Activated T-helper 2 cell treated with anti-CD3 and anti-CD28 coated beads, Interferon-gamma antibody, Interleukin-2, Interleukin-4, amounts not matched to agents 10 μg/mL and 5 μg/mL and 100 μg/mL, durations not matched to agents 14 hours and 24 hours and 36 hours (primary cell): ENCODE results near the gene ATP6V0E1. TPM values are rescaled to one million over a fixed set of nuclear protein-coding genes. Genes with fewer than 3 reads are reported as not detected.
A peak's percentile ranks its signal among the peaks of the same experiment; 100 is the strongest.

Source experiments
- DNase-seq: peaks from one replicate; pipeline ENCODE4 v3.0.0; 2021; ENCODE audit warnings: low spot score
- H3K27ac Mint-ChIP-seq: one replicate; pipeline ENCODE4 v1.8.0; 2021; ENCODE audit warnings: mixed read lengths
- H3K27me3 Mint-ChIP-seq: one replicate; pipeline ENCODE4 v1.8.0; 2021; ENCODE audit warnings: low read depth, mixed read lengths
- H3K36me3 Mint-ChIP-seq: one replicate; pipeline ENCODE4 v1.8.0; 2021; ENCODE audit warnings: low read depth, mixed read lengths
- H3K4me1 Mint-ChIP-seq: one replicate; pipeline ENCODE4 v1.8.0; 2021; ENCODE audit warnings: low read depth, mixed read lengths
- H3K4me3 Mint-ChIP-seq: one replicate; pipeline ENCODE4 v1.8.0; 2021; ENCODE audit warnings: low read depth, mild to moderate bottlenecking, moderate library complexity, mixed read lengths
- H3K9me3 Mint-ChIP-seq: one replicate; pipeline ENCODE4 v1.8.0; 2021; ENCODE audit warnings: mixed read lengths
- intact Hi-C: fragments of 100-400 bp; cut with micrococcal nuclease; formaldehyde crosslinking; loops from one replicate; pipeline ENCODE4 v1.15.1; 2023
- total RNA-seq: library from RNA; stranded (reverse); gene quantifications from 2 replicates; pipeline ENCODE4 v1.2.3, GENCODE V29; 2022

Gene ATP6V0E1
- total RNA-seq, 1 donor from 2014 or later, result 147 TPM

DNA sequence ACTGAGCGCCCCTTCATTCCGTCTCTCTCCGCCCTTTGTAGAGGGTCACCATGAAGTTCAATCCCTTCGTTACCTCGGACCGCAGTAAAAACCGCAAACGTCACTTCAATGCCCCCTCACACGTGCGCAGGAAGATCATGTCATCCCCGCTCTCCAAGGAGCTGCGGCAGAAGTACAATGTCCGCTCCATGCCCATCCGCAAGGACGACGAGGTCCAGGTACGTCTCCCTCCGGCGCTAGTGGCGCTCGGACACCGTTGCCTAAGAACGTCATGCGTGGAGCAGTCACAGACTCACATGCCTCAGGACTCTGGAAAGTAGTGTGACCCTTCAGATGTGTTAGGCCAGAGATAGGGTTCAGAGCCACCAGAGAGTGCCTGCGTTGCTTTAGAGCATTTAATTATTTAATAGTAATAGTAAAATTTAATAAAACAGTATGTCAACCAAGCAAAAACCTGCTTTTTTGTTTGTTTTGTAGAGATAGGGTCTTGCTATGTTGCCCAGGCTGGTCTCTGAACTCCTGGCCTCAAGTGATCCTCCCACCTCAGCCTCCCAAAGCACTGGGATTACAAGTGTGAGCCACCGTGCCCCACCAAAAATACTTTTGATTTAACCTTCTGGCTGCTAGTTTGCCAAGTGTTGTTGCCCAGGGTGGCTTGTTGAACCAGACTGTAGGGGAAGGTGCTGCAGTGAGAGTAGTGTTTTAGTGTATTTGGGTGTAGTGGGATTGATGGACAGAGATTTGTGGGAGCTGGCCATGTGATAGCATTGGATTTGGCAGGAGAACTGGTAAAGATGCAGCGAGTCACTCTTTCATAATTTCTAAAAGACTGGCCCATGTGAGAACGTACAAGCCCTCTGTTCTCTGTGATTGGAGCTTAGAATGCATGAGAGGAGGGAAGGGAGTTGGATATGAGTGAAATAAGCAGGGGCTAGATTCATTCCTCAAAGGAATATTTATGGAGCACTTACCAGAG lies 23.5 kb upstream of the ATP6V0E1 start:
- H3K27me3 Mint-ChIP-seq, result peaks cover 2% of the 10 kb centered on the region
- DNase-seq, result peak; percentile 13
- peaks cover 15% of the 10 kb centered on the region for H3K36me3 Mint-ChIP-seq
- peaks cover 13% of the 10 kb centered on the region for H3K4me1 Mint-ChIP-seq
- H3K4me3 Mint-ChIP-seq, result peak overlapping the region; percentile 92
- intact Hi-C loops, result loop anchor here (1.0 kb wide), 4 partner anchors 24 to 195 kb away; partner anchors contain the start of genes CREBRF and DUSP1
- H3K27ac Mint-ChIP-seq, result peak overlapping the region; percentile 95
- no peaks in the 10 kb centered on the region for H3K9me3 Mint-ChIP-seq

DNA sequence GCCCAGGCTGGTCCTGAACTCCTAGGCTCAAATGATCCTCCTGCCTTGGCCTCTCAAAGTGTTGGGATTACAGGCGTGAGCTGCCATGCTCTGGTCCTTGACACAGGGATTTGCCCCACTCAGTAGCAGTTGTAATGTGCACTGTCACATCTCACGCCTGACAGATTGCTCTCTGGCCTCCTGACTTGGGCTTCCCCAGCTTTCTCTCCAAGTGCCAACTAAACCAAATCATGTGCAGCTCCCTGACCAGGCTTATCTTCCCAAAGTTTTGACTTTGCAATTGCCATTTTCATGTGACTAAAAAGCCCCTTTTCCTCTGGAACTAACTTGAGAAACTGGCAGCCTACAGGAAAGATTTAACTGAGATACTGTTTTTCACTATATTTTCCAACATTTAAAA lies 13.7 kb upstream of the ATP6V0E1 start:
- H3K4me3 Mint-ChIP-seq, result no peak overlapping the region
- no peaks in the 10 kb centered on the region for H3K4me1 Mint-ChIP-seq
- no peaks in the 10 kb centered on the region for H3K27me3 Mint-ChIP-seq
- no peaks in the 10 kb centered on the region for H3K9me3 Mint-ChIP-seq
- DNase-seq, result no peak
- intact Hi-C loops, result no loop called here
- no peak overlapping the region for H3K27ac Mint-ChIP-seq
- H3K36me3 Mint-ChIP-seq, result peaks cover 31% of the 10 kb centered on the region

DNA sequence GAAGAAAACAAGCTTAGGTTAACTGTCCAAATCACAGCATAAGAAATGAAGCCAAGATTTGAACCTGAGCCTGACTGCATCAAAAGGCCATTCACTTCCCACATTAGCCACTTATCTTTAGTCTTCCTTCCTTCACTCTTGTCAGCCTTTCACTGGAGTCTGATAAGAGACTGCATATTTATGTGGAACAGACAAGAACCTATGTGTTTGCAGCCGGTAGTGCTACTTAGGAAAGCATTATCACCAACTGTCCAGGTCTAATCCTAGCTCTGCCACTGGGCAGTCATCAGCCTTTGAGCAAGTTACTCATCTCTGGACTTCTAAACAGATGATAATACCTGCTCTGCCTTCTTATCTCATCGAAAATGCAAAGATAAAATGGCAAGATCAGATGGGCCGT lies 12.1 kb upstream of the ATP6V0E1 start:
- Mint-ChIP-seq H3K27me3 (peaks cover 2% of the 10 kb centered on the region), H3K4me1 (no peaks in the 10 kb centered on the region), H3K27ac (no peak overlapping the region), H3K36me3 (peaks cover 21% of the 10 kb centered on the region), H3K9me3 (no peaks in the 10 kb centered on the region), H3K4me3 (no peak overlapping the region)
- DNase-seq, result no peak
- intact Hi-C loops, result no loop called here

DNA sequence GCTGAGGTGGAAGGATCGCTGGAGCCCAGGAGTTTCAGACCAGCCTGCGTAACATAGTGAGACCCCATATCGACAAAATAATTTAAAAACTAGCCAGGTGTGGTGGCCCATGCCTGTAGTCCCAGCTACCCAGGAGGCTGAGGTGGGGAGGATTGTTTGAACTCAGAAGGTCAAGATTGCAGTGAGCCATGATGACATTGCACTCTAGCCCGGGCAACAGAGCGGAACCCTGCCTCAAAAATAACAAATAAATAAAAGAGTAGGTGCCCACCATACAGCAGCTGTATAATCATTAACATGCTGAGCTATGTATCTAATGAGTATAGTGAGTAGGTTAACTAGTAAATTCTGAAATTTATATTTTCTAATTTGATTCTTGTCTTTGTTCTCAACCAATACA lies 11.0 kb upstream of the ATP6V0E1 start:
- no peak for DNase-seq
- H3K9me3 Mint-ChIP-seq, result no peaks in the 10 kb centered on the region
- H3K4me3 Mint-ChIP-seq, result no peak overlapping the region
- no peak overlapping the region for H3K27ac Mint-ChIP-seq
- intact Hi-C loops, result no loop called here
- H3K27me3 Mint-ChIP-seq, result peaks cover 2% of the 10 kb centered on the region
- peaks cover 18% of the 10 kb centered on the region for H3K36me3 Mint-ChIP-seq
- H3K4me1 Mint-ChIP-seq, result no peaks in the 10 kb centered on the region

DNA sequence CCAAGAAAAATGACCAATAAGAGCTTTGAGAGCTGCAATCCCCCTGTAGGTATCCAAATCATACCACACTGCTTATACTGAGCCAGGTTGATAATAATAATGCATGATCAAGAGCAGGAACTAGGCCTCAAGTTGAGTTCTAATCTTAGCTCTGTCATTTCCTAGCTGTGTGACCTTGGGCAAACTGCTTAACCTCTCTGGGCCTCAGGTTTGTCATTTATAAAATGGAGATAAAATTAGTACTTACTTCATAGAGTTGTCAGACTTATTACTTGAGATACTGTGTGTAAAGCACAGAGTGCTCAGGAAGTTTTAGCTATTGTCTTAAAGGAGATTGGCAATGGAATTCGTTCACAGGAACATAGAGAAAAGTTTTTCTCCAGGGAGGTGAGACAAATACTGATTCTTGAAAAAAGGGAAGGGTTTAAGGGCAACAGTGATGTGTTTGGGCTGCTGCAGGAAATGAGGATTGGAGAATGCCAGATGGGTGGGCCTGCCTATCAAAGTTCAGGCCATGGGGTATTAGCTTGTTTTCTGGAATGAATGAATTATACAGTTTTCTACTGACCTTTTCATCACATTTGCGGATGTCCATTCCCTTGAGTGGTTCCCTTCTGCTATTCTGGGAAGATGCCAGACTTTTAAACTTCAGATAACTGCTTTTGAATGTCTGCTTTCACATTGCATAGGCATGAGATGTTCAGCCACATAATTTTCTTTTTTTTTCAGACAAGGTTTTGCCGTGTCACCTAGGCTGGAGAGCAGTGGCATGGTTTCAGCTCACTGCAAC lies 10.2 kb upstream of the ATP6V0E1 start:
- no peak for DNase-seq
- Mint-ChIP-seq H3K9me3 (no peaks in the 10 kb centered on the region), H3K27me3 (peaks cover 2% of the 10 kb centered on the region), H3K4me3 (no peak overlapping the region), H3K36me3 (peaks cover 15% of the 10 kb centered on the region), H3K4me1 (no peaks in the 10 kb centered on the region), H3K27ac (no peak overlapping the region)
- intact Hi-C loops, result no loop called here

DNA sequence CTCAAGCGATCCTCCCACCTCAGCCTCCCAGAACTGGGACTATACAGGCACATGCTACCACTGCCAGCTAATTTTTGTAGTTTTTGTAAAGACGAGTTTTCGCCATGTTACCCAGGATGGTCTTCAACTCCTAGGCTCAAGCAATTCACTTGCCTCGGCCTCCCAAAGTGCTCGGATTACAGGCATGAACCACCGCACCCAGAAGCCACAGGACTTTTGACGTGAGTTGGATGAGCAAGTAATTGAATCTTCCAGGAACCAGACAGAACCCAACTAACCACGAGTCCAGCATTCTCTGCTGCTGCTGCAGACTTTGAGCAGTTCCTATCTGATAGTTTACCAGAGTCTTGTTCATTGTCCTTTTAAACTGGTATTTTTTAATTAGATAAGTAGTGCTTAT lies 9.6 kb upstream of the ATP6V0E1 start:
- H3K27me3 Mint-ChIP-seq, result peaks cover 2% of the 10 kb centered on the region
- DNase-seq, result no peak
- no peak overlapping the region for H3K27ac Mint-ChIP-seq
- intact Hi-C loops, result no loop called here
- H3K4me1 Mint-ChIP-seq, result no peaks in the 10 kb centered on the region
- no peak overlapping the region for H3K4me3 Mint-ChIP-seq
- no peaks in the 10 kb centered on the region for H3K9me3 Mint-ChIP-seq
- peaks cover 12% of the 10 kb centered on the region for H3K36me3 Mint-ChIP-seq

DNA sequence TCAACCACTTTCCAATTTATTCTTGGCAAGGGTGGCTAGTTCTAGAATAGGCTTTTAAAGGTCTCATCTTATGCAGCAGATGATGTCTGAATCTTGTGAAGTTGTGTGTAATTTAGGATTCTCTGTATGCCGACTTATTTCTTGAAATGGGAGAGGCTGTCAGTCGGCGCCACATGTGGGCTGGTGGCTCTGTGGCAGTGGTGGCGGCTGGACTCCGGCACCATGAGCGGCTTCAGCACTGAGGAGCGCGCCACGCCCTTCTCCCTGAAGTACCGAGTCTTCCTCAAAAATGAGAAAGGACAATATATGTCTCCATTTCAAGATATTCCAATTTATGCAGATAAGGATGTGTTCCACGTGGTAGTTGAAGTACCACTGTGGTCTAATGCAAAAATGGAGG lies 8.3 kb upstream of the ATP6V0E1 start:
- no peak for DNase-seq
- Mint-ChIP-seq H3K4me1 (no peaks in the 10 kb centered on the region), H3K36me3 (peaks cover under 1% of the 10 kb centered on the region), H3K4me3 (no peak overlapping the region), H3K9me3 (no peaks in the 10 kb centered on the region), H3K27ac (no peak overlapping the region), H3K27me3 (peaks cover 2% of the 10 kb centered on the region)
- intact Hi-C loops, result no loop called here

DNA sequence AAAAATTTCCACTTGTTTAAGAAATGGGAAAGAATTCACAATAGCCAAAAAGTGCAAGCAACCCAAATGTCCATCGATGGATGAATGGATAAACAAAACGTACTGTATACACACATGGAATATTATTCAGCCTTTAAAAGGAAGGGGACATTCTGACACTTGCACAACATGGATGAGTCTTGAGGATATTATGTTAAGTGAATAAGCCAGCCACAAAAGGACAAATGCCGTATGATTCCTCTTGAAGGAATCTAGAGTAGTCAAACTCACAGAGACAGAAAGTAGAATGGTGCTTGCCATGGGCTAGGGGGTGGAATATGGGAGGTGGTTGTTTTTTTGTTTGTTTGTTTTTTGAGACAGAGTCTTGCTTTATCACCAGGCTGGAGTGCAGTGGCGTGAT lies 3.8 kb upstream of the ATP6V0E1 start:
- no peak for DNase-seq
- no peak overlapping the region for H3K27ac Mint-ChIP-seq
- peaks cover 2% of the 10 kb centered on the region for H3K4me1 Mint-ChIP-seq
- peaks cover 2% of the 10 kb centered on the region for H3K27me3 Mint-ChIP-seq
- H3K36me3 Mint-ChIP-seq, result peaks cover 7% of the 10 kb centered on the region
- no peak overlapping the region for H3K4me3 Mint-ChIP-seq
- intact Hi-C loops, result no loop called here
- no peaks in the 10 kb centered on the region for H3K9me3 Mint-ChIP-seq

DNA sequence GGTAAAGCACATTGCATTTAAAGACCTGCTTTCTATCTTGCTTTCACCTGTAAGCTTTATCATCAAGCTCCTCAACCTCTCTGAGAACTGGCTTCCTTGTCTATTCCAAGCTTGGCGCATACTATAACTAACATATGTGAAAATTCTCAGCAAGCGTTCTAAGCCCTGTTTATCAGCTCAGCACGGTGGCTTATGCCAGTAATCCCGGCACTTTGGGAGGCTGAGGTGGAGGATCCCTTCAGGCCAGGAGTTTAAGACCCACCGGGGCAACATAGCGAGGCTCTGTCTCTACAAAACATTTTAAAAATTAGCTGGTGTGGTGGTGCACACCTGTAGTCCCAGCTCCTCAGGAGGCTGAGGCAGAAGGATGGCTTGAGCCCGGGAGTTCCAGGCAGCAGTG lies 1.6 kb upstream of the ATP6V0E1 start:
- Mint-ChIP-seq H3K4me1 (peaks cover 15% of the 10 kb centered on the region), H3K9me3 (no peaks in the 10 kb centered on the region), H3K27me3 (no peaks in the 10 kb centered on the region), H3K4me3 (no peak overlapping the region), H3K27ac (no peak overlapping the region), H3K36me3 (peaks cover 24% of the 10 kb centered on the region)
- DNase-seq, result no peak
- intact Hi-C loops, result loop anchor here (2.0 kb wide), 1 partner anchor 301 kb away; no protein-coding TSS in a partner anchor

DNA sequence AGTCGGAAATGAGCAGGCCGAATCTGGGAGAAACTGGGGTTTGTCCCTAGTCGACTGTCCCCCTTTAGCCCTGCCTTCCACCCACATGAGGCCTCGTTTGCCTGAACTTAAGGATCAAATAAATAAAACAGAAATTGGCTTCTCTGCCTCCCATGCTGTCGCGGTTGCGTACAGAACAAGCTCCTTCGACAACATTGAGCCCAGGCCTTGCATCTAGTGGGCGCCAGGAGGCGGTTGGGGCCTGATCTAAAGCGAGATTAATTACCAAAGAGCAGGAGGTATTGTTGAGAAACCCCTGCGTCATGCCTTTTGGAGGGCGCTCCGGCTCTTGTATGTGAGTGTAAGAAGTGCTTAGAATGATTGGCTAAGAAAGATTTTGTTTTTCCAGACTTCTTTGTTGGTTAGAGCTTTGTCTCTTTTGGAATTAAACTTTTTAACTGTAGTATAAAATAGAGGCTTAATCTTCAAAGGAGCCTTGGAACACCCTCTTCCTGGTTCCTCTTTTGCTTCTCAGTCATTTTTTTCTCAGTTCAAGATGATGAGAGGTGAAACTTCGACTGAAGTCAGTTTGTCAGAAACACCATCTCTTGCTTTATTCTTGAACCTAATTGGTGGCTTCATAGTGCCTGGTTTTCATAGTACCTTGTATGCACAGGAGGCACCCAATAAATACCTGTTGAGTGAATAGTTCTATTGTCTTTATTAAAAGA lies 828 bp downstream of the ATP6V0E1 start:
- Mint-ChIP-seq H3K27ac (peak overlapping the region; percentile 99), H3K4me3 (peak overlapping the region; percentile 98), H3K9me3 (no peaks in the 10 kb centered on the region), H3K4me1 (peaks cover 18% of the 10 kb centered on the region), H3K36me3 (peaks cover 36% of the 10 kb centered on the region), H3K27me3 (no peaks in the 10 kb centered on the region)
- DNase-seq, result peak; percentile 71
- intact Hi-C loops, result loop anchor here (1.0 to 2.0 kb wide), 4 partner anchors 25 to 344 kb away; partner anchors contain the start of genes CREBRF, RPL26L1 and STC2

DNA sequence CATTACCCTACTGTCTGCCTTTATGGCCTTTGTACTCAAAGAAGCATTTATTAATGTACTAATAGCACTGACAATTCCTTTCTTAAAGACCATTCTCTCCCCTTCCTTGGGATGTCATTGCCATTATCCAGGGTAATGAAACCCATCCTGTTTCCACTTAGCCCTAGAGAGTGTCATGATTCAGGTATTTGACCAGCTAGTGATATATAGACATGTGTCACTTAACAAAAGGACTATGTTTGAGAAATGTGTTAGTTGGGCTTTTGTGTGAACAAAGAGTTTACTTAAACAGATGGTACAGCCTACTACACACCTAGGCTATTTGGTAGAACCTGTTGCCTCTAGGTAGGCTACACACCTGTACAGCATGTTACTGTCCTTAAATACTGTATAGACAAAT lies 2.0 kb downstream of the ATP6V0E1 start:
- intact Hi-C loops, result loop anchor here (2.0 kb wide), 1 partner anchor 343 kb away; the partner anchor contains the start of gene STC2
- H3K9me3 Mint-ChIP-seq, result no peaks in the 10 kb centered on the region
- peaks cover 36% of the 10 kb centered on the region for H3K36me3 Mint-ChIP-seq
- peak overlapping the region; percentile 77 for H3K4me3 Mint-ChIP-seq
- H3K4me1 Mint-ChIP-seq, result peaks cover 18% of the 10 kb centered on the region
- no peaks in the 10 kb centered on the region for H3K27me3 Mint-ChIP-seq
- peak overlapping the region; percentile 68 for H3K27ac Mint-ChIP-seq
- DNase-seq, result no peak

DNA sequence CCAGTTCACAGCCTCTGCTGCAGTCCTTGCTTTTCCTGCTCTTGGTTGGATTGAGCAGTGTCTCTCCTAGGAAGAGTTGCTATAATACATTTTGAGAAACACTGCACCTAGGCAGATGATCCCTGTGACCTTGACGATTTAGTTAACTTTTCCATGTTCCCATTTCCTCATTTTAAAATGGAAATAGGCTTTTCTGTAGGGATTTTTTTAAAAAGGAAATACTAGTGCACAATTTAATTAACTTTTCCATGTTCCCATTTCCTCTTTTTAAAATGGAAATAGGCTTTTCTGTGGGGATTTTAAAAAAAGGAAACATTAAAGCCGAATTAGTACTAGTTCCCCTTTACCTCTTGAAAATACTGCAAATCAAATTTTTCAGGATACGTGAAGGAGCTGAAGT lies 4.7 kb downstream of the ATP6V0E1 start:
- peaks cover 27% of the 10 kb centered on the region for H3K4me1 Mint-ChIP-seq
- H3K9me3 Mint-ChIP-seq, result no peaks in the 10 kb centered on the region
- H3K27ac Mint-ChIP-seq, result no peak overlapping the region
- H3K27me3 Mint-ChIP-seq, result no peaks in the 10 kb centered on the region
- no peak overlapping the region for H3K4me3 Mint-ChIP-seq
- intact Hi-C loops, result no loop called here
- DNase-seq, result no peak
- peaks cover 52% of the 10 kb centered on the region for H3K36me3 Mint-ChIP-seq
